T-helper 2 cell (primary cell): ENCODE results near the gene IFT22.
"Not testable (repeated sequence)": the region's sequence is repeated elsewhere in the genome, so short reads cannot be mapped to it uniquely, and the experiment has no call there.

Source experiments
- DNase-seq, 5 experiments: peaks; one replicate each; pipeline versions ENCODE4 v3.0.0 to v3.0.0-alpha.2; 2012 to 2022

Gene IFT22

DNA sequence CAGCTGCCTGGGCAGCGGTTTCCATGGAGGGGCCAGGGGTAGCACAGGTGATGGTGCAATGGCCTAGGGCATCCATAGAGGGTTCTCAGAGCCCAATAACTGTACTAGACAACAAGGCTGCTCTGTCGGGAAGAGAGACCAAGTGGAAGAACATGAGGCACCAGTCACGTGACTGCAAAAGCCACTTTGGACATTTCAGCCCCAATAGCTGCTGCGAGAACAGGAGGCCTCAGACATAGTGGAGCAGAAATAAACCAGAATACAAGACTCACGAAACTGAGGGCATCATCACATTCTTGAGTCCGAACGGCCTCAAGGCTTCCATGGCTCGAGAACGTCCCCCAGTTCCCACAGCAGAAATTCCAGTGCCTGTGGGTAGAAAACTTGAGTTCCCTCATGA is 44.5 kb downstream of the IFT22 start:
- no peak for DNase-seq

DNA sequence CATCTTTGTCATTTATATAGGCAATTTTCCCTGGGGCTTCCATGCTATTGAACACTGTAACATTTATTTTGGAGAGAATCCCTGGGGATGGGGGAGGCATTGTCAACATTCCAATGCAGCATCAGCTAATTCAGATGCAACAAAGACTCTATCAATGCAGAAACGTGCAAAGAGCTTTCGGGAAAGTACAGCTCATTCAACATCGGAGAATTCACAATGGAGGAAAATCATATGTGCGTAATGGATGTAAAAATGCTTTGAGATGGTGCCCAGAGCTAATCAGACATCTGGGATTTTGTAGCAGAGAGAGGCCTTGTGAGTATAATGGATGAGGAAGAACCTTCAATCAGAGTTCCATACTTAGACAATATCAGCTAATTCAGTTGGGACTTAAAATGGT is 48.4 kb downstream of the IFT22 start:
- DNase-seq = no peak

DNA sequence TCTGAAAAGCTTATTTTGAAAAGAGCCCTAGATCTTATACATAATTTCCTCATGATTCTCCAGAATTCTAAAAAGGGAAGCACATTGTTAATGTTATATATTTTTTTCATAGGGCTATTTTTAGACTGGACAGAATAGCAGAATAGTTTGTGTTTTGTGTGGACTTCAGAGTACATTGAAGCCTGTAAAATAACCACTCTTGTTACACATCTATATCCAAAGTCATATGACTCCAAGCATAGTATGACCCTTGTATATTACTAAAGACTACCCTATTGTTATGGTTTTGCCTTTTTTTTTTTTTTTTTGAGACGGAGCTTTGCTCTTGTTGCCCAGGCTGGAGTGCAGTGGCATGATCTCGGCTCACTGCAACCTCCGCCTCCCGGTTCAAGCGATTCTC is 50.6 kb downstream of the IFT22 start:
- DNase-seq = no peak

DNA sequence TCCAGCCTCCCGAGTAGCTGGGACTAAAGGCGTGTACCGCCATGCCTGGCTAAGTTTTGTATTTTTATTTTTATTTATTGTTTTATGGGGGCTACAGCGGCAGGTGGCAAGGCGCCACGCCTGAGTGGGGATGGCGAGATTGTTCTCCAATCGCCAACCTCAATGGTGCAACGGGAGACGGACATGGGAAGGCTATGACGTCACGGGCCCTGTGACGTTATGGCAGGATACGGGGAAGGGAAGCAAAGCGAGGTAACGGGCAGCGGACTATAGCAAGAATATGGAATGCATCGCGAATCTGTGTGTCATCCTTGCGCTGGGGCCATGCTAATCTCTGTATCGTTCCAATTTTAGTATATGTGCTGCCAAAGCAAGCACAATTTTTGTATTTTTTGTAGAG is 51.9 kb downstream of the IFT22 start:
- DNase-seq = no peak

DNA sequence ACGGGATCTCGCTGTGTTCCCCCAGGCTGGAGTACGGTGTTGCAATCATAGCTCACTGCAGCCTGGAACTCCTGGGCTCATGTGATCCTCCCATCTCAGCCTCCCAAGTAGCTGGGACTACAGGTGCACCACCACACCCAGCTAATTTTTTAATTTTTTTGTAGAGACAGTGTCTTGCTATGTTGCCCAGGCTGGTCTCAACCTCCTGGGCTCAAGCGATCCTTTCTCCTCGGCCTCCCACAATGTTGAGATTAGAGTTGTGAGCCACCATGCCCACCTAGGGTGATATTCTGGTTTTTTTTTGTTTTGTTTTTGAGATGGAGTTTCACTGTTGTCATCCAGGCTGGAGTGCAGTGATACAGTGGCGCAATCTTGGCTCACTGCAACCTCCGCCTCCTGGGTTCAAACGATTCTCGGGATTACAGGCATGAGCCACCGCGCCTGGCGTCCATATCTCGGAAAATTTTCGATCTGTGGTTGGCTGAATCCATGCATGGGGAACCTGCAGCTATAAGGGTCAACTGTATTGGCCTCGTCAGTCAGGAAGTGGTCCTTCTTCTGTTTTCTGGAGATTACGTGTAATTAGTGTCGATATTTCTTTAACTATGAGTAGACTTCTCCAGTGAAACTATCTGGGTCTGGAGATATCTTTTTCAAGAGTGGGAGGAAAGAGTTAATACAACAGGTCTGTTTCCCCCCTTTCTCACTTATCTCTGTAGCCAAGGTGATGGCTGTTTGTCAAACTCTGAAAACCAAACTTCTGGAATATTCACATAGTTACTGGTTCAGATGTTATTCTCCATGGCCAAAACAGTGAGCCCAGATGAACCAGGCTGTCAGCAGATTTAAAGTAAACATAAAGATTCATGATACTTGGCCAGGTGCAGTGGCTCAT is 55.7 kb downstream of the IFT22 start:
- no peak for DNase-seq

DNA sequence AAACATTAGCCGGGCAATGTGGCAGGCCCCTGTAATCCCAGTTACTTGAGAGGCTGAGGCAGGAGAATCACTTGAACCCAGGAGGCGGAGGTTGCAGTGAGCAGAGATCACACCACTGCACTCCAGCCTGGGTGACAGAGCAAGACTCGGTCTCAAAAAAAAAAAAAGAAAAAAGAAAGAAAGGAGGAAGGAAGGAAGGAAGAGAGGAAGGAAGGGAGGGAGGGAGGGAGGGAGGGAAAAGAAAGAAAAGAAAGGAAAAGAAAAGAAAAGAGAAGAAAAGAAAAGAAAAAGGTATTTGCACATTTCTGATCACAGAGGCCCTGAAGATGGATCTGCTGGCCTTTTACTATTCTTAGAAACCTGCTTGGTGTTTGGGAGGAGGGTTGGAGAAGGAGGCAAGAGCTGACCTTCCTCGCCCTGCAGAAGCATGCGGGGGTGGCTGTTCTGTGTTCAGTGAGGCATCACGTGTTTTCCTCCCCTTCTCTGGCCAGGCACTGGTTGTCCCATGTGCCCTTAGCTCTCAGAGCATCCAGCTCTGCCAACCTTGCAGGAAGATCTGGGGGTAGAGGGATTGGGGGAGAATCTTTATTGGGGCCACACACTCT is 57.4 kb downstream of the IFT22 start:
- not testable (repeated sequence) for DNase-seq
